ENCODE results near the gene HNRNPA0.

Gene HNRNPA0

DNA sequence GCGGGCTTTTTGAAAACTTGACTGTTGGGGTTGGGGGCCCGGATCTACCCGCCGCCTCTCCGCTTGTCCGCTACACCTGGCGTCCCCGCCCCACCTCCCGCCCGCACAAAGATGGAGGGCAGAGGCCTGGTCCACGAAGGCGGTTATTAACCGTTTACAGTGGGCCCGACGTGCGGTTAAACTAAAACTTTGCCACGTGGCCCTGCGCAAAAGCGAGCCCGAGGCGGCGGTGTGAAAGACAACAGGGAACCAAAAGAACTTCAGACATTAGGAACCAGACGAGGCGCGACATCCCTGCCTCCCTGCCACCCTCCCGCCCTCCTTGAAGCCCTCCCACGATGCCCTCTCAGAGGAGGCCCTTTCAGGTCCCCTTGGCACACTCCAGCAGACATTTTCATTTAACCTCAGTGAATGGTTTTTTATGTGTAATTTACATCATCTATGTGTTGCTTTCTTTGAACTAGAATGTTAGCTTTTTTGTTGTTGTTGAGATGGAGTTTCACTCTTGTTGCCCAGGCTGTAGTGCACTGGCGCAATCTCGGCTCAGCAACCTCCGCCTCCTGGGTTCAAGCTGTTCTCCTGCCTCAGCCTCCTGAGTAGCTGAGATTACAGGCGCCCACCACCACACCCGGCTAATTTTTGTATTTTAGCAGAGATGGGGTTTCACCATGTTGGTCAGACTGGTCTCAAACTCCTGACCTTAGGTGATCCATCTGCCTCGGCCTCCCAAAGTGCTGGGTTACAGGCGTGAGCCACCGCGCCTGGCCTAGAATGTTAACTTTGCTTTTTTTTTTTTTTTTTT, 999 bp upstream of the HNRNPA0 start:
- DNase-seq (ENCODE audit: low spot score): no peak
- in situ Hi-C loops (cut with MboI; ENCODE audit: low pct_unique_long_range_greater_than_20kb, low sequenced_read_pairs, unreplicated experiment): no loop called here
- TF ChIP-seq, protein P1, sequence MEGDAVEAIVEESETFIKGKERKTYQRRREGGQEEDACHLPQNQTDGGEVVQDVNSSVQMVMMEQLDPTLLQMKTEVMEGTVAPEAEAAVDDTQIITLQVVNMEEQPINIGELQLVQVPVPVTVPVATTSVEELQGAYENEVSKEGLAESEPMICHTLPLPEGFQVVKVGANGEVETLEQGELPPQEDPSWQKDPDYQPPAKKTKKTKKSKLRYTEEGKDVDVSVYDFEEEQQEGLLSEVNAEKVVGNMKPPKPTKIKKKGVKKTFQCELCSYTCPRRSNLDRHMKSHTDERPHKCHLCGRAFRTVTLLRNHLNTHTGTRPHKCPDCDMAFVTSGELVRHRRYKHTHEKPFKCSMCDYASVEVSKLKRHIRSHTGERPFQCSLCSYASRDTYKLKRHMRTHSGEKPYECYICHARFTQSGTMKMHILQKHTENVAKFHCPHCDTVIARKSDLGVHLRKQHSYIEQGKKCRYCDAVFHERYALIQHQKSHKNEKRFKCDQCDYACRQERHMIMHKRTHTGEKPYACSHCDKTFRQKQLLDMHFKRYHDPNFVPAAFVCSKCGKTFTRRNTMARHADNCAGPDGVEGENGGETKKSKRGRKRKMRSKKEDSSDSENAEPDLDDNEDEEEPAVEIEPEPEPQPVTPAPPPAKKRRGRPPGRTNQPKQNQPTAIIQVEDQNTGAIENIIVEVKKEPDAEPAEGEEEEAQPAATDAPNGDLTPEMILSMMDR (IDR thresholded peaks at IDR 0.05; ENCODE audit: extremely low read depth, insufficient read depth, missing control alignments): no peak

DNA sequence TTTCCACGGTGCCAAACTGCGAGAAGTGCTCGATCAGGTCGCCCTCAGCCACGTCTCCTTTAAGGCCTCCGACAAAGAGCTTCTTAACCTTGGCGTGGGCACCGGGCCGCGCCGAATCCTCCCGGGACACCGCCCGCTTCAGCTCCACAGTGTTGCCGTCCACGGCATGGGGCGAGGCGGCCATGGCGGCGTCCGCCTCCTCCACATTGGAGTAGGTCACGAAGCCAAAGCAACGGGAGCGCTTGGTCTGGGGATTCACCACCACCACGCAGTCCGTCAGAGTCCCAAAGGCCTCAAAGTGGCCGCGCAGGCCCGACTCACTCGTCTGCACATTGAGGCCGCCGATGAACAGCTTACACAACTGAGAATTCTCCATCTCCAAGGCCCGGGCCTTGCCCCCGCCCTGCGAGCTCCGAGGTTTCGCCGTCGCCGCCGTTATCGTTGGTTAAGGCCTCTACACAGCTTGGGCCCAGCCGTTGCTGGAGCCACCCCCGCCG, 424 bp downstream of the HNRNPA0 start:
- peak; percentile 45 for DNase-seq (ENCODE audit: low spot score)
- TF ChIP-seq, protein P1 (IDR thresholded peaks at IDR 0.05; ENCODE audit: extremely low read depth, insufficient read depth, missing control alignments): no peak
- in situ Hi-C loops (cut with MboI; ENCODE audit: low pct_unique_long_range_greater_than_20kb, low sequenced_read_pairs, unreplicated experiment): no loop called here

DNA sequence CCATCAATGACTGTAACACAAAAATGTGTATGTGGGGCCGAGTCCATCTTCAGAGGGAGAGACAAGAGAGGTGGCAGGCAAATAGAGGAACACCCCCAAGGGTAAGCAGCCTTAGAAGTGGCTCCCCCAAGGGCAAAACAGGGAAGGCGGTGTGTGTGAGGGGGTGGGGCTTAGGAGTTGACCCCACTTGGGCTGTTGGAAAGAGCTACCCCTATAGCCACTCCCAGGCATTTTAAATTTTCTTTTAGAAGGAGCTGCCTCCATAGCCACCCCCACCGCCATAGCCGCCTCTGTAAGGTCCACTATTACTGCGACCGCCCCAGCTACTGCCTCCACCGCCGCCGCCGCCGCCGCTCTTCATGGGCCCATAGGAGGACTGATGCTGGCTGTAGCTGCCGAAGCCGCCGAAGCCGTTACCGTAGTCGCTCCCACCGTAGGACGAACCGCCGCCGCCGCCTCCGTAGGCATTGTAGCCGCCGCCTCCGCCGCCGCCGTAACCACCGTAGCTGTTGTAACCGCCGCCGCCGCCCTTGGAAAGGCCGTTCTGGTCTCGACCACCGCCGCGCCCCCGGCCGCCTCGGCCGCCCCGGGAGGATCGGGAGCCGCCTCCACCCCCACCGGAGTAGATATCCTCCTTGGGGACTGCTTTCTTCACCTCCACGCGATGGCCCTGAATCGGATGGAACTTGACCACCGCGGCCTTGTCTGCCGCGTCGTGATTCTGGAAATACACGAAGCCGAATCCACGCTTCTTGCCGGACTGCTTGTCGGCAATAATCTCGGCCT, 1.1 kb downstream of the HNRNPA0 start:
- DNase-seq (ENCODE audit: low spot score): peak; percentile 28
- in situ Hi-C loops (cut with MboI; ENCODE audit: low pct_unique_long_range_greater_than_20kb, low sequenced_read_pairs, unreplicated experiment): no loop called here
- TF ChIP-seq, protein P1 (IDR thresholded peaks at IDR 0.05; ENCODE audit: extremely low read depth, insufficient read depth, missing control alignments): no peak

DNA sequence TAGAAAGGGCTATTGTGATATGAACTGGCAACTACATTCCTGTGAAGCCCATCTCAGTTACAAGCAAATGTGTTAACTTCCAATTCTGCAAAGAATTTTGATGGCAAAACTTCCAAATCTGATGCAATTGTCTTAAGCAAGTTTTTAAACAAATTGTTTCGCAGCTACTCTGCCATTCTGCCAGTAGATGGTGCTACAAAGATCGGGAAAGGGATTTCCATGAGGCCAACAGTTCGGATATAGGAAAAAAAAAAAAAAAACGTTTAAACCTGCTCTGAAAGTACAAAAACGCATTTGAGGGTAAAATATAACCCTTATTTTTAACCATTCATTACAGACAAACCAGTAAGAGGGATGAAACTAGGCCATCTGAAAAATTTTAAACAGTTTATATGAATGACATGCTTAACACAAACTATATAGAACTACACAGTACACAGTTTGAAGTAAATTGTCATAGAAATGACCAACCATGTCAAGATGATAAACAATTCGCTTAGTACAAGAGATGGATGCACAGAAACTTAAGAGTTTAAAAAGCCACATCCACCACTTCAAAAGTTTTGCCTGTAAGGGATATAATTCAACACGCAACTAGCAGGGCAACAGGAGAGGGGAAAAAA, 2.2 kb downstream of the HNRNPA0 start:
- TF ChIP-seq, protein P1 (IDR thresholded peaks at IDR 0.05; ENCODE audit: extremely low read depth, insufficient read depth, missing control alignments): peak; percentile 73
- DNase-seq (ENCODE audit: low spot score): no peak
- in situ Hi-C loops (cut with MboI; ENCODE audit: low pct_unique_long_range_greater_than_20kb, low sequenced_read_pairs, unreplicated experiment): no loop called here

DNA sequence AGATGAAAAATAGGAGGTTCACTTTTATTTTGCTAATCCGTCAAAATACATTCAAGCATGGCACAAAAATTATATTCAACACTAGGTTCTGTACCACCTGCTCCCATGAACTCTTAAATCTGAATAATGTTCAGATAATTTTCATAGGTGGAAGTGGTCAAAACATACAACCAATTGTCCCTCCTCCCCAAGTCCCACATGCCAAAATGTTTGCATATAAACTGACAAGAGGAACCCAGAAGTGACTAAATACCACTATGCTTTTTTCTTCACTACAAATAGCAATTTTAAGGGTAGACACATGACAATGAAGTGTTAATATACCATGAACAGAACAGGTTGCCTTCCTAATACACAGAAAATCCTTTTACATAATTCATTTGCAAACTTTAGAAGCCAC, 3.7 kb downstream of the HNRNPA0 start:
- TF ChIP-seq, protein P1 (IDR thresholded peaks at IDR 0.05; ENCODE audit: extremely low read depth, insufficient read depth, missing control alignments): no peak
- DNase-seq (ENCODE audit: low spot score): no peak
- in situ Hi-C loops (cut with MboI; ENCODE audit: low pct_unique_long_range_greater_than_20kb, low sequenced_read_pairs, unreplicated experiment): no loop called here

DNA sequence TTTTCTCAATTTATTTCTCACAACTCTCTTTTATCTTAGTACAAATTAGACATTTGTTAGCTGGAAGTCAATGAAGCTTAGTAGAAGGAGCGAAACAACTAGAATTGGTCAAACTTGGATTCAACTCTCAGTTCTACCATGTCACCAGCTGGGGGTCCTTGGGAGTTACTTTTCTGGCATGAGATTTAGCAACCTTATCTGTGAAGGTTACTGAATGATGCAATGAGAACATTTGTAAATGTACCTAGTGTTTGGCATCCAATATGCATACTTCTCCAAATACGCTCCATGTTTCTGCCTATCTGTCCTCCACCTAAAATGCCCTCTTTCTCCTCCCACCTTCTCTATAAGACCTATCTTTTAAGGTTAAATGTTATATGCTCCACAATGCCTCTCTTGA, 6.3 kb downstream of the HNRNPA0 start:
- TF ChIP-seq, protein P1 (IDR thresholded peaks at IDR 0.05; ENCODE audit: extremely low read depth, insufficient read depth, missing control alignments): no peak
- in situ Hi-C loops (cut with MboI; ENCODE audit: low pct_unique_long_range_greater_than_20kb, low sequenced_read_pairs, unreplicated experiment): no loop called here
- DNase-seq (ENCODE audit: low spot score): no peak

Data from GM13977 (cell line).